Activated CD4-positive, alpha-beta T cell treated with anti-CD3 and anti-CD28 coated beads for 1 hour (primary cell): Measurements from ENCODE around the gene ZNF397.

Experiments used
- DNase-seq: peaks from one replicate; pipeline ENCODE4 v3.0.0-alpha.2; 2020

The ZNF397 gene

GRCh38 chr18:35306588-35307250 is 65.9 kb downstream of the ZNF397 start:
- DNase-seq: no peak
